HG02981 (cell line): ENCODE results near the gene NPPA.
"Not testable (repeated sequence)": the region's sequence is repeated elsewhere in the genome, so short reads cannot be mapped to it uniquely, and the experiment has no call there.

Experiments used
- ATAC-seq: cut with Tn5 transposase; IDR thresholded peaks from one replicate; pipeline ENCODE4 v1.9.1; 2021; ENCODE audit warnings: mild to moderate bottlenecking, moderate library complexity; ENCODE audit not compliant: unreplicated experiment

Gene NPPA

DNA sequence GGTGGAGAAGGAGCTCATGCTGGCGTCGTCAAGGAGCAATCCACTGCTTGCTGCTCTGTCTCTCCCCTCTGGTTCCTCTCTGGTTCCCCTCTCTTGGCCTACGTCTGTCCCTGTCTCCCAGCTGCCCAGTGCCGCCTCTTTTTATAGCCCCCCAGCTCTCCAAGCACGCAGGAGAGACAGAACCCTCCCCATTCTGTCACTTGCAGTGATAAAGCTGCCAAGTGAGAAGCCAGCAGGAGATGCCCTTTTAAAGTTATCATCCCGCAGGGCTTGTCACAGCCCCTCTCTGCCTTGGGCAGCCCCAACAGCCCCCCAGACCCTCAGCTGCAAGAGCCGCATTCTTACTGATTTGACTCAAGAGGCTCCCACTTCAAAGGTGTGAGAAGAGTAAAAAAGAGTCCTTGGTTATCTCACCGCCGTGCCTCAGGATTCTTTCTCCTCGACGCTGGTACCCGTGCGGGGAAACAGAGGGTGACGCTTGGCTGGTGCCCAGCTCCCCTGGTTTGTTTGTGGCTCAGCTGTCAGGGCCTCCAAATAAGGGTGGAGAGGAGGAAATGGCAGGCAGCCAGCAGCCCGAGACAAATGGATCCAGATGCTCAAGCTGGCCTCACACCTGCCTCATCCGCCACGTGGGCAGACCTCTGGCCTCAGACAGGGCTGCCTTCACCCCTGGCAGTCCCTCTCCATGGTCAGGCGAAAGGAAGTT, at the start of gene NPPA:
TSS of gene NPPA (minus strand) at position 117 of the 706 bp plus-strand sequence. CDS start at position 18, 99 bp downstream.
- no peak for ATAC-seq

DNA sequence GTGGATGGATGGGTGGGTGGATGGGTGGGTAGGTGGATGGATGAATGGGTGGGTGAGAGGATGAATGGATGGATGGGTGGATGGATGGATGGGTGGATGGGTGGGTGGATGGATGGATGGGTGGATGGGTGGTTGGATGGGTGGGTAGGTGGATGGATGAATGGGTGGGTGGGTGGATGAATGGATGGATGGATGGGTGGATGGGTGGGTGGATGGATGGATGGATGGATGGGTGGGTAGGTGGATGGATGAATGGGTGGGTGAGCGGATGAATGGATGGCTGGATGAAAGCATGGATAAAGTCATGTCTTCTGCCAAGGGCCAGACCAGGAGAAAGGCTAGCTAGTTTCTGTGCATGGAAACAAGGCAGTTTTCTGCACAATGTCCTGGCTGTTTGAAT, 46.9 kb upstream of the NPPA start:
- ATAC-seq = not testable (repeated sequence)

DNA sequence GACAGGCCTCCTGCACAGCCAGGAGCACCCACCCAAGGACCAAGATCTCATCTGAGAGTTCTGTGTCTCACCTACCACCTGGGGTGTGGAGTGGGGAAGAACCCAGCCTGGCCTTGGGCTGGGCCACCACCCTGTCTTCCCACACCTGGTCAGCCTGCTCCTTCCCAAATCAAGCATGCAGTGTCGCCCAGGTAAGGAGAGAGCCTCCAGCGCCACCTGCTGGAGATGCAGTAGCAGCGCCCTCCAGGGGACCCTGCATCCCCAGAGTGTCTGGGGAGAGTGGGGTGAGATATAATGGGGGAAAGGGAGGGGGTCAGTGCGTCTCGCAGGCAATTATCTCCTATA, 46.3 kb upstream of the NPPA start:
- ATAC-seq = no peak

DNA sequence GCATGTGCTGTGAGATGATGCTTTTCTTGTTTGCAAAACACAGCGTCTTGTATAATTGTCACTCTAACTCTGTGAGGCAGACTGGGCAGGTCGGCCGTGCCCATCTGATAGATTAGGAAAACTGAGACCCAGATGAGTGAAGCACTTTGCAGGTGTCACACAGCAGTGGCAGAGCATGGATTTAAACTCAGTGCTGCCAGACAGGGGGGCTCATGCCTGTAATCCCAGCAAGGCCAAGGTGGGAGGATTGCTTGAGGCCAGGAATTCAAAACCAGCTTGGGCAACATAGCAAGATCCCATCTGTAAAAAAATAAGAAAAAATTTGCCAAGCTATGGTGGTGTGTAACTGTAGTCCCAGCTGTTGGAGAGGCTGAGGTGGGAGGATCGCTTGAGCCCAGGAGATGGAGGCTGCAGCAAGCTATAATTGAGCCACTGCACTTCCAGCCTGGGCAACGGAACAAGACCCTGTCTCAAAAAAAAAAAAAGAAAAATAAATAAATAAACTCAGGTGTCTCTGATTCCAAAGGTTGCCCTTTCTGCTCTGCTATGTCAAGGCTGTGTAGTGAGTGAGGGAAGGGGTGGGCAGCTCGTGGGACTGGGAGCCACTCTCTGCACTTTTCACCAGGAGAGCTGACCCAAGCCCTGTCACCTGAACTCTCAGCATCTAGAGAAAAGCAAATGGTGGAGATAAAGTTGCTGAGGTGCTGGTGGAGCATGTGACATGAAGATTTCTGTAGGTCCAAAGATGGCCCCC, 44.0 kb upstream of the NPPA start:
- no peak for ATAC-seq

DNA sequence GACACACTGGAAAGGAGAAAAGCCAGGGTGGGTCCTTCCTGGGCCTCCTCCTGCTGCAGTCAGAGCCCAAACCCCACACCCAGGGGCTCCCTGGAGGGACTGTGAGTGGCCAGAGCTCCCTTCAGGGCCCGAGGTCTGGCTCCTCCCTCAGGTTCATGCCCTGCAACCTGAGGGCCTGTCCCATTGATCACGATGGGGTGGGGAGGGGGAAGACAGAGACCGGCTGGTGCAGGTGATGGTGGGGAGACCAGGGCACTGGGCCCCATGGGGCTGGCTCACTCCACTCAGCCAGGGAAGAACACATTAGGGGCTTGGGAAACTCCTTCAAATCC, 41.3 kb upstream of the NPPA start:
- ATAC-seq = no peak

DNA sequence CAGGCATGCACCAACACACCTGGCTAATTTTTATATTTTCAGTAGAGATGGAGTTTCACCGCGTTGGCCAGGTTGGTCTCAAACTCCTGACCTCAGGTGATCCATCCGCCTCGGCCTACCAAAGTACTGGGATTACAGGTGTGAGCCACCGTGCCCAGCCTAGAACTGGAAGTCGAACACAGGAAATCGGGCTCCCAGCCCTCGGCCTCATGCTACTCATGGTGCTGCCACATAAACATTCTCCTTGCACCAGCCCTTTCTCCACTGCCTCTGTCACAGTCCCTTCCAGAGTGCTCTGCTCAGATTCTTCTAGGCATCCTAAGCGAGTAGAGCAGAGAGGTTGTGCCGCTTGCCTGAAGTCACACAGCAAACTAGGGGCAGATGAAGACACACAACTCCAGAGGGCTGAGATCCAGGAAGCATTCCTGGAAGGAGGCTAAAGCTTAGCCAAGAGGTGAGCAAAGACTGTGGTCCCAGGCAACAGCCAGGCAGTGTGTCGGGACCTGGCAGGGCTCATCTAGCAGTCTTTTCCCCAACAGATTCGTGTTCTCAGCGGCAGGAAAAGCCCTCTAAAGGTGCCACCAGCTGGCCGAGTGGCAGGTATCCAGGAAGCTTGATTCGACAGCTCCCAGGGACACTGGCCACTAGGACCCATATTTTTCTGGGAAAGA, 40.8 kb upstream of the NPPA start:
- ATAC-seq = no peak

DNA sequence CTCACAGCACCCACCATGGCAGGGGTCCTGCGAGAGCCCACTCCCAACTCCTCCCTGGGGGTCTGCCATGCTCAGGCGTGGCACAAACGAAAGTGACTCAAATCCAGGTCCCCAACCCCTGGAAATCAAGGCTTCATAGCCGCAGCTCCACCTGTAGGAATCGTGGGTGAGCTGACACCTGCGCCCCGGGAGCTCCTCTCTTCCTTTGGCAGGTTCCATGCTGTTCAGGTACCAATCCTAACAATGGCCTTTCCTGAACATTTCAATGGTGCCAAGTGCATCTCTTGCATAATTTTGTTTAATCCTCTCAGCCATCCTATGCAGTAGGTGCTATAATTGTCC, 40.1 kb upstream of the NPPA start:
- no peak for ATAC-seq

DNA sequence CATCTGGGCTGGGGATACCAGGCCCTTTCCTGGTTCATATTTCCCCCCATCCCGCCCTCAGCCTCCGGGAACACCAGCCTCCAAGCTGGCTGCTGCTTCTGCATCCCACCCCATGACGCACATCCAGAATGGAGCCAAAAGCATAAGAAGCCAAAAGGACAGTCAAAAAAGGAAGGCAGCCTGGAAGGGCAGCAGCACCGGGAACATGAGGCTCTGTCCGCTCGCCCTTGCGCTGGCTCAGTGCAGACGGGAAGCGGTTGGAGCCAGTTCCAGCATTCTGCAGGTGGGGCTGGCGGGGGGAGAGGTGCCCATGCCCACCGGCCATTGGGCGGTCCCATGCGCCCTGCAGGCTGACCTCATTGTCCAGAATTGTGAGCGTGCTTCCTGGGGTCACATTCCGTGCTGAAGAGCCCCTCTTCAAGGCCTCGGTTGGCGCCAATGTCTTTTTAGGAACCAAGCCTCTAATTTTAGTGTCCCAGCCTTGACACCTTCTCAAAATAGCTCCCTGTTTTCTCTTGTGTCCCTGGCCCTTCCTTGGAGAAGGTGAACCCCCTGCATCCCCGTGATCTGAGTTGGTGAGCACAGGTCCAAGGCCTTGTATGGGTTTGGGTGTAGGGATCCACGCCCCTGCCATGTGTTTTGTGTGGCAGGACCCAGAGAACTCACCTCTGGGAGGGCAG, 39.5 kb upstream of the NPPA start:
- no peak for ATAC-seq

DNA sequence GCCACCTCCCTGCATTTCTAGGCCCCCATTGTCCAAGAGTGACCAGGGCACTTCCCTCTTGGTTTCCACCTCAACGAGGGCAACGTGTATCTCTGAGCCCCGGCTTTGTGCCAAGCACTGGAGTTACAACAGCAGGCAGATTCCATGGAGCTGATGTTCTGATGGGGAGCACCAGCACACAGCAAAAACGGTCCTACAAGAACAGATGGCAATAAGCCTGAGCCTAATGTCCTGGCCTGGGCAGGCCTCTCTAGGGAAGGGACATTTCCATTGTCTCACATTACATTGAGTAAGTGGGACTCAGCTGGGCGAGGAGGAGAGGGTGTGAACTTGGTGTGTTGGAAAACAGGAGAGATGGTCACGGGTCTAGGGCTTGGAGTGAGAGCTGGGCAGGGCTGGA, 38.3 kb upstream of the NPPA start:
- ATAC-seq = no peak

DNA sequence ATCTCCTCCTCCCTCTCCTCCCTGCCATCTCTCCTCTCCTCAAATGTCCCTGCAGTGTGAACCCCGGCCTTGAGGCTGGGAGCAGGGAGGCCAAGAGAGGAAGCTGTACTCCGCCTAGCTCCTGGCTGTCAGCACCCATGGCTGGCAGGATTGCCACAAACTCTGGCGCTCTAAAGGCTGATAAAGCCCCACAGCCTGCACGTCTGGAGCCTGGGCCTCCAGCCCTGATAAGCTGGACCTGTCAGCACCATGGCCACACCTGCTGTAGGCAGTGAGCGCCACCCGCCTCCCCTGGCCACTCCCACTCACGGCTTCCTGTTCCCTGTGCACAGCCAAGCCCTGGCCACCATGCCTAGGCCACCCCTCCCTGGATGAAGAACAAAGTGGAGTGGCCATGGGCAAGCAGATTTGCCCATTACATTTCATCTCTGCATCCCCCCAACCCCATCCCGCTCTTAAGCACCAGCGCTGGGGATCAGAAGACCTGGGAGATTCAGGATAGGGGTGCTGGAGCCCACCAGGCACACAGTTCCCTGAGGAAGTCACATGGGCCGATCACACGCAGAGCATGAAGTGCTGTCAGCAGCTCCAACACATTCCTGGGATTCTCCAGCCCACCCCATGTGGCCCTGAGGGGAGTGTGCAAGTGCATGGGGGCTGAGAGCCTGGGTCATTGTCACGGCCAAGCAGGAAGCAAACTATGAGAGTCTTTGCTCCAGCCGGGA, 35.4 kb upstream of the NPPA start:
- ATAC-seq = no peak

DNA sequence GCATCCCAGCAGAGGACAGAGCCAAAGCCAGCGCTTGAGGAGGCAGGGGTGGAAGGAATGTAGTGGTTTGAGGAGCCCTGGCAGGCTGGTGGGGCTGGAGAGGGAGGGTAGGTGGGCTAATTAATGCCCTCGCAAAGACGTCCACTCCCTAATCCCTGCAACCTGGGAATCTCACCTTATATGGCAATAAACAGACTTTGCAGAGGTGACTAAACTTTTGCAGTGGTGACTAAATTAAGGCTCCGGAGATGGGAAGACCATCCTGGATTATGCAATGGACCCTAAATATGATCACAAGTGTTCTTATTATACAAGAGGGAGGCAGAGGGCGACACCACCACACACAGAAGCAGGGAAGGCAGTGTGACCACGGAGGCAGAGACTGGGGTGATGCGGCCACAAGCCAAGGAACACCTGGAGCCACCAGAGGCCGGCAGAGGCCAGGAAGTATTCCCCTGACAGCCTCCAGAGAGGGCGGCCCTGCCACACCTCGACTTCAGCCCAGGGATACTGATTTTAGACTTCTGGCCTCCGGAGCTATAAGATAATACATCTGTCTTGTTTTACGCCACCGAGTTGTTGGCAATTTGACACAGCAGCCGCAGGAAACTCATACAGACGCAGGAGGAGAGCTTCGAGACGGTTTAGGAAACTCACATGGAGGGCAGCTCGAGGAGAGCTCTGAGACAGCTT, 34.3 kb upstream of the NPPA start:
- ATAC-seq = no peak

DNA sequence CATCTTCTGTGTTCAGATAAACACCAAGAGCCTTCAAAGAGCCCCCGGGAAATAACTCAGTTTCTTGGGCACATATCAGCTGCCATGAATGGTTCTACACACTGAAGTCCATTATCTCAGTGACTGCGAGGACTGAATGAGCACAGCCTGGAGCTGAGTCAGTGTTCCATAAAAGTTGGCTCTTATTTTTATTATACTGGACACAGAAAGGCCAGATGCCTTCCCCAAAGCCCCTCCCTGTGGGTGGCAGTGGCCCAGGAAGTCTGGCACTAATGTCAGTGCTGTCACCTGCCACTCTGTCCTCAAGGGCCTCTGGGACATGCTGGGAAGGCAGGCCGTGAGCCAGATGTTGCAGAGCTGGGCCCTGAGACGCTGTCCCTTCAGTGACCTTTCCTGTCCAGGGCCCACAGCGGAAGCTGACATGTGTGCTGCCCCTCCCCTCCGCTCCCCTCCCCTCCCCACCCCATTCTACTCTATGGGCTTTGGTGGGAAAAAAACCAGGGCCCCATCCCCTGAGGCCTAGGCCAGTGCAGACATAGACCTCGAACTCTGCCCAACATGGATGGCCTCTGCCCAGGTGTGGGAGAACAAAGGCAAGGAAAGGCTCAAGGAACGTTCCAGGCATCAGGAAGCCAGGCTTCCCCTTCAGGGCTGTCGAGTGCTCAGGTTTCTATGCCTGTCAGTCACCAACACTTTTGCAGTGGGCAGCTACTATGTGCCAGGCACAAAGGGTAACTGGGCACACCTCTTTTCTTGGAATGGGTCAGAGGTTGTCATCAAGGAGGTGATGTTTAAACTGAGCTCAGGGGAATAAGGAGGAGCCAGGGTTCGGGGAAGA, 33.5 kb upstream of the NPPA start:
- no peak for ATAC-seq

DNA sequence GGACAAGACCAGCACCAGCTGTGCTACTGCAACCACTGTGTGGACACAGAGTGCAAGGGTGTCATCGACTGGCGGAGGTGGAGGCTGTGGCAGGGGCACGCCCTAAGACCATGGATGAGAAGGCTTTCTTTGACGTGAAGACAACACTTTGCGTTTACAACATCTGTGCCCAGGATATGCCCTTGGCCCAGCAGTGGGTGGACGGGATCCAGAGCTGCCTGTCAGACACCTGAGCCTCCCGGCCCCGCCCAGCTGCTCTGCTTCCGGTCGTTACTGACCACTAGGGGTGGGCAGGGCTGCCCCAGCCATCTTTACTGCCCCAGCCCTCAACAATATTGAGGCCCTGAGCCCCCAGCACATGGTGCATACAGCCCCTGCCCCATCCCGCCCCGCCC, 32.6 kb upstream of the NPPA start:
- no peak for ATAC-seq

DNA sequence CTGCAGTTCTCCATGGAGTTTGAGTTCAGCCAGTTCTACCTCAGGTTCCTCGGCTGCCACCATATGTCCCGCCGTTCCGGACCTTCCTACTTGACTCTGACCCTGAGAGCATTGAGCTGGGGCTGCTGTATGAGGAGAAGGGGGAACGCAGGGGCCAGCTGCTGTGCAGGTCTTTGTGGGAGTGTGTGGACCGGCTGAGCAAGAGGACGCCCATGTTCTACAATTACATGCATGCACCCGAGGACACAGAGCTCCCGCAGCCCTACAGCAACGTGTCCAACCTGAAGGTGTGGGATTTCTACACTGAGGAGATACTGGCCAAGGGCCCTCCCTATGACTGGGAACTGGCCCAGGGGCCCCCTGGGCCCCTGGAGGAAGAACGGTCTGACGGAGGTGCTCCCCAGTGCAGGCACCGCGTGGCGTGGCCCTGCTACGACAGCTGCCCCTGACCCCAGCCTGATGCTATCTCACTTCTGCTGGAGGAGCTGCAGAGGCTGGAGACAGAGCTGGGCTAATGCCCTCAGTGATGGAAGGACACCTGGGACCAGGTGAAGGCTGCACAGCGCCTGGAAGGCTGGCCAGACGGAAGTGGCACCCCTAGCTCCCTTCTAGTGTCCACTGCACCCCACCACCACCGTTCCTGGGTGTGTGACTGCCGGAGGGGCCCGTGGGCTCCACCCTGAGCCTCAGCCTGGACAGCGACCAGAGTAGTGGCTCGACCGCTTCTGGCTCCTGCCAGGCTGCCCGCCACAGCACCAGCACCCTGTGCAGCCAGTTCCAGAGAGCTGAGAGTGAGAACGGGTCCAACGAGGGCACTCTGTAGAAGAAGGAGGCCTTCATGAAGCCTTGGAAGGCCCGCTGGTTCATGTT, 32.0 kb upstream of the NPPA start:
- ATAC-seq = no peak

DNA sequence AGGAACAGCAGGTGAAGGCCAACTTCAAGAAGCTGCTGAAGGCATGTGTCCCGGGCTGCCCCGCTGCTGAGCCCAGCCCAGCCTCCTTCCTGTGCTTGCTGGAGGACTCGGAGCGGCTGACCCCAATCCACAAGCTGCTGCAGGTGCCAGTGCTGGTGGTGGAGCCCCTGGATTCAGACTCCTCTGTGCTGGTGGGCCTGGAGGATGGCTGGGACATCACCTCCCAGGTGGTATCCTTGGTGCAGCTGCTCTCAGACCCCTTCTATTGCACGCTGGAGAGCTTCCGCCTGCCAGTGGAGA, 31.3 kb upstream of the NPPA start:
- ATAC-seq = no peak

DNA sequence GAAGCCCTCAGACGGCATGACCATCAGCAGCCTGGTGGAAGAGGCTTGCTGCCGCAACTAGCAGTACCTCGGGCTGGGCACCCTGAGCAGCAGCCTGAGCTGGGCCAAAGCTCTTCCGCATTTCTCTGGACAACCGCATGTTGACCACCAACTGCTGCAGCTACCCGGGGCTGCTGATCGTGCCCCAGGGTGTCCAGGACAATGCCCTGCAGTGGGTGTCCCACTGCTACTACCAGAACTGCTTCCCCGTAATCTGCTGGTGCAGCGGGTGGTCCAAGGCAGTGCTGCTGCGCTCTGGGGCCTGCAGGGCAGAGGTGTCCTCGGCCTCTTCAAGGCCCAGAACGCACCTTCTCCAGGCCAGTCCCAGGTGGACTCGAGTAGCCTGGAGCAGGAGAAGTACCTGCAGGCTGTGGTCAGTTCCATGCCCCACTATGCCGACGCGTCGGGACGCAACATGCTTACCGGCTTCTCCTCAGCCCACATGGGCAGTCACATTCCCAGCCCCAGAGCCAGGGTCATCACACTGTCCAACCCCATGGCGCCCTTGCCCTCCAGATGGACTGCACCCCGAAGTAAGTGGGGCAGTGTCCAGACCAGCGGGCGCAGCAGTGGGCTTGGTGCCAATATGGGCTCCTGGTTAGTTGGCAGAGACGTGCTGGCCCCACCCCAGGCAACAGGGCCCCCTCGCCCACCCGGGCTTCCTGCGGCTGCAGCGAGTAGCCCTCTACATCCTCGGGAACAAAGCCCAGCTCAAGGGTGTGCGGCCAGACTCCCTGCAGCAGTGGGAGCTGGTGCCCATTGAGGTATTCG, 30.7 kb upstream of the NPPA start:
- ATAC-seq = no peak

DNA sequence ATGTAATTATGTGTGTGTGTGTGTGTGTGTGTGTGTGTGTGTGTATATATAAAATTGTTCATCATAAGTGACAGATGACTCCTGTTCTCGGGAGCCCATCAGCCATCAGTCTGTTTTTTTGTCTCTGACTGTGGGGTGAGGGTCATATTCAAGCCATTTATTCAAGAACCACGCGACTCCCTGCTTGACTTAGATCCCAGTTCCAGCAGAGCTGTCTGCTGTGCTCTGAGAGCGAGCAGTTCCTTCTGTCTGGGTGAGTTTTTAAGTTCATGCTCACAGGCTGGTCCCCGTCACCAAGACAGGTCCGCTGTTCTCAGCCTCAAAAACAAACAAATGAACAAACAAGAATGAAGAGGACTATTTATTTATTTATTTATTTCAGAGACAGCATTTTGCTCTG, 29.5 kb upstream of the NPPA start:
- ATAC-seq = no peak

DNA sequence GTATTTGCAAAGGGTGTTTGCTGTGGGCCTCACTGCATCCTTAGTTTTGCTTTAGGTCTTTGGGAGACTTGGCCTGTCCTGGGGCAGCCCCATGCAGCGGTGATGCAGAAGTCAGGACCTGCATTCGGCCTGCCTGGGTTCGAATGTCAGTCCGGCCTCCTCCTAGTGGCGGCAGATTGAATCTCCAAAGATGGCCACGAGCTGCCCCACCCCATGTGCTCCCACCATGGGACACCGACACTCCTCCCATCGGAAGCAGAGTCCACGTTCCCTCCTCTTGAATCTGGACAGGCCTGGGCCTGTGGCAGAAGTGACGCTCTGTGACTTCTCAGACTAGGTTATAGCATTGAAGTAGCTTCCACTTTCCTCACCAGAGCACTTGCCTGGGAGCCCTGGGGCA, 27.5 kb upstream of the NPPA start:
- ATAC-seq = no peak
